ENCODE results near the gene INHBA.

INHBA gene

GRCh38 chr7:41688906-41689305, 14.0 kb downstream of the INHBA start:
- no peak for DNase-seq (ENCODE audit: low spot score)

GRCh38 chr7:41688012-41688625, 14.8 kb downstream of the INHBA start:
- DNase-seq (ENCODE audit: low spot score) = no peak

GRCh38 chr7:41685684-41686083, 17.2 kb downstream of the INHBA start:
- DNase-seq (ENCODE audit: low spot score) = no peak

- no peak for DNase-seq (ENCODE audit: low spot score)
Measured at GRCh38 chr7:41682422-41682821, 20.5 kb downstream of the INHBA start.

GRCh38 chr7:41679566-41679965, 23.3 kb downstream of the INHBA start:
- DNase-seq (ENCODE audit: low spot score) = no peak

- no peak for DNase-seq (ENCODE audit: low spot score)
Measured at GRCh38 chr7:41674505-41675023, 28.3 kb downstream of the INHBA start.

GRCh38 chr7:41661596-41661995, 41.3 kb downstream of the INHBA start:
- no peak for DNase-seq (ENCODE audit: low spot score)

- DNase-seq (ENCODE audit: low spot score) = no peak
Measured at GRCh38 chr7:41659539-41659938, 43.4 kb downstream of the INHBA start.

- DNase-seq (ENCODE audit: low spot score) = no peak
Measured at GRCh38 chr7:41656366-41656765, 46.5 kb downstream of the INHBA start.

GRCh38 chr7:41655426-41655825, 47.5 kb downstream of the INHBA start:
- no peak for DNase-seq (ENCODE audit: low spot score)

GRCh38 chr7:41652267-41652666, 50.6 kb downstream of the INHBA start:
- no peak for DNase-seq (ENCODE audit: low spot score)

GRCh38 chr7:41648501-41648900, 54.4 kb downstream of the INHBA start:
- no peak for DNase-seq (ENCODE audit: low spot score)

- DNase-seq (ENCODE audit: low spot score) = no peak
Measured at GRCh38 chr7:41643616-41644015, 59.3 kb downstream of the INHBA start.

GRCh38 chr7:41641665-41642014, 61.2 kb downstream of the INHBA start:
- DNase-seq (ENCODE audit: low spot score) = no peak

- no peak for DNase-seq (ENCODE audit: low spot score)
Measured at GRCh38 chr7:41641011-41641664, 61.8 kb downstream of the INHBA start.

GRCh38 chr7:41640487-41640886, 62.4 kb downstream of the INHBA start:
- DNase-seq (ENCODE audit: low spot score) = no peak

GRCh38 chr7:41637049-41637448, 65.8 kb downstream of the INHBA start:
- no peak for DNase-seq (ENCODE audit: low spot score)

Measured in CD4-positive, alpha-beta T cell treated with Interleukin-2 at 100 ng/mL for 4 hours (primary cell).